ENCODE results near the gene OR2W3.

OR2W3 gene

DNA sequence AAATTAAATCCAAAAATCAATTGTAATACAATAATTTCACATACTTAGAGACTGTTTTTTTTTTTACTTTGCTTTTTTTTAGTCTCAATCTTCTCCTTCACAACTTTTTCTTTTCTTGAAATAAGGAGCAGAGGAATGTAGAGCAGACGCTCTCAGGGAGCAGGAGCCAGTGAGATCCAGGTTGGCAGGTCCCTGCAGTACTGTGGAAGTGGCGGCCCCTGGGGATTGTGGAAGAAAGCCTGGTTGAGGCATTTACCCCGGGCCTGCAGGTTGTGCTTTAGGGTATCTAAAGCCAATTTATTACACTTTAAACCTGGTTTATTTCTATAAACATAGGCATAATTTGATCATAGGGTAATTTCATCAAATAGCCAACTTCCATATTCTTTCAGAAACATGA is 28.6 kb downstream of the OR2W3 start:
- DNase-seq = no peak

DNA sequence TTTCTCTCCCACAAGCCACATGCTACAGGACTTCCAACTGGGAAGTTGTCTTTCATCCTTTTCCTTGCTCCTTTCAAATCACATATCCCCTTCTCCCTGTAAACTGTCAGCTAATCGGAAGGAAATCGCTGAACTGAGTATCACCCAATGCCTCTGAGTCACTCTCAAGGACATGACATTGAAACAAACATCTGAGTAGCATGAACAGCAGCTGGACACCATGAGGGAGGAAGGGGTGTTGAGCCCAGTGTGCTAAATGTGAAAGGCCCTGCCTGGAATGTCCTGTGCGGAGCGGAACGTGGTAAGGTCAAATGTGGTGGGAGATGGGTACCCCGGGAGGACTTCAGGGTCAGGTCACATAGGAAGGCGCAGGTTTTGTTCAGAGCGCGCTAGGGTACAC is 29.5 kb downstream of the OR2W3 start, which contains the start of gene OR2AJ1:
Gene OR2AJ1 (plus strand): TSS at position 22 of the 400 bp plus-strand sequence. CDS start 8,880 bp downstream, outside the sequence.
- DNase-seq = no peak

- no peak for DNase-seq
These were observed 38.6 kb downstream of the OR2W3 start for GRCh38 chr1:247933989-247934388.

- no peak for DNase-seq
These were observed 40.4 kb downstream of the OR2W3 start for GRCh38 chr1:247935781-247936180.

DNA sequence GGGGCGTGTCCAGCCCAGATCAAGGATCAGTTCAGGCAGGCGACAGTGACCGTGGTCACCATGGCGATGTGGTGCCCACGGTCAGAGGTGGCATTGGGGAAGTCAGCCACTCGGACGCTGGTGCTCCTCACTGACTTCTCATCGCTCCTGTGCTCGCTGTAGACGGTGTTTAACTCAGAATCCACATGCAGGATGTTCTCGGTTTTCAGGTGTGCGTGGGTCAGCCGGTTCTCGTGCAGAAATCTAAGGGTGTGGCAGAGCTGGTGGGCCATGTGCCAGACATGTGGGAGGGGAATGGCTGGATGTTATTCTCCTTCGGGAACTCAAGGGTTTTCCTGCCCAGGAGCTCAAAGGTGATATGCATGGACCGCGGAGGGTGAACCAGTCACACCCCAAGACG is 41.0 kb downstream of the OR2W3 start:
- DNase-seq = no peak

- DNase-seq = peak; percentile 86
These were observed 41.8 kb downstream of the OR2W3 start for GRCh38 chr1:247936965-247937734.

DNA sequence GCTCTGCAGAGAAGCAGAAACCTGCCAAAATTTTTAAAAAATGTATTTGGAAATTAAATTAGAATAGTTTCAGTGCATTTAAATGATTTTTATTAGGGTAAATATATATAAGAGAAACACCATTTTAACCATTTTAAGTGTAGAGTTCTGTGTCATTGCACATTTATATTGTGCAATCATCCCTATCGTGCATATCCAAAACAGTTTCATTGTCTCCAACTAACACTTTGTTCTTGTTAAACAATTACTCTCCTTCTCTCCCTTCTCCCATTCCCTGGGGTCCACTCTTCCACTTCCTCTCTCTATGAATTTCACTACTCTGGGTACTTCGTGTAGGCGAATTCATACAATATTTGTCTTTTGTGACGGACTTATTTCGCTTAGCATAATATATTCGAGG is 47.2 kb downstream of the OR2W3 start:
- DNase-seq = no peak

Data from CD4-positive, alpha-beta T cell treated with Interleukin-10 for 1 hour (primary cell).